Large intestine (tissue), 3 donors: Measurements from ENCODE around the gene SPOCD1. TPM values are rescaled to one million over a fixed set of nuclear protein-coding genes. Genes with fewer than 3 reads are reported as not detected.

Source experiments
- DNase-seq, 2 donors: peaks; one replicate each; pipeline versions ENCODE4 v3.0.0 to v3.0.0-alpha.2; 2013
- H3K27ac ChIP-seq: one replicate; pipeline ENCODE4 v1.5.1; 2013; ENCODE audit warnings: low read length
- H3K27me3 ChIP-seq: 2 replicates; pipeline ENCODE4 v1.6.1; 2013; ENCODE audit warnings: low read length; ENCODE audit not compliant: control insufficient read depth, insufficient read depth
- H3K36me3 ChIP-seq: 2 replicates; pipeline ENCODE4 v1.6.1; 2013; ENCODE audit warnings: low read length; ENCODE audit not compliant: control insufficient read depth, insufficient read depth
- H3K4me1 ChIP-seq: one replicate; pipeline ENCODE4 v1.6.1; 2013; ENCODE audit warnings: low read length; ENCODE audit not compliant: control insufficient read depth, insufficient read depth
- H3K4me3 ChIP-seq: one replicate; pipeline ENCODE4 v1.5.1; 2013; ENCODE audit warnings: low read length
- H3K9me3 ChIP-seq: one replicate; pipeline ENCODE4 v1.6.1; 2013; ENCODE audit warnings: mild to moderate bottlenecking, low read depth, low read length, moderate library complexity; ENCODE audit not compliant: control insufficient read depth
- WGBS: methylation state at CpG from one replicate; pipeline ENCODE4 v1.1.5; 2013; ENCODE audit warnings: low lambda C conversion rate; ENCODE audit not compliant: insufficient coverage; 5-methylcytosine and 5-hydroxymethylcytosine counted together
- polyA plus RNA-seq: library from polyadenylated mRNA; unstranded; fragments of 120-200 nt; gene quantifications from one replicate; pipeline ENCODE4 v1.2.1, GENCODE V29; 2013

The SPOCD1 gene
- polyA plus RNA-seq, 1 donor = 1.2 TPM

DNA sequence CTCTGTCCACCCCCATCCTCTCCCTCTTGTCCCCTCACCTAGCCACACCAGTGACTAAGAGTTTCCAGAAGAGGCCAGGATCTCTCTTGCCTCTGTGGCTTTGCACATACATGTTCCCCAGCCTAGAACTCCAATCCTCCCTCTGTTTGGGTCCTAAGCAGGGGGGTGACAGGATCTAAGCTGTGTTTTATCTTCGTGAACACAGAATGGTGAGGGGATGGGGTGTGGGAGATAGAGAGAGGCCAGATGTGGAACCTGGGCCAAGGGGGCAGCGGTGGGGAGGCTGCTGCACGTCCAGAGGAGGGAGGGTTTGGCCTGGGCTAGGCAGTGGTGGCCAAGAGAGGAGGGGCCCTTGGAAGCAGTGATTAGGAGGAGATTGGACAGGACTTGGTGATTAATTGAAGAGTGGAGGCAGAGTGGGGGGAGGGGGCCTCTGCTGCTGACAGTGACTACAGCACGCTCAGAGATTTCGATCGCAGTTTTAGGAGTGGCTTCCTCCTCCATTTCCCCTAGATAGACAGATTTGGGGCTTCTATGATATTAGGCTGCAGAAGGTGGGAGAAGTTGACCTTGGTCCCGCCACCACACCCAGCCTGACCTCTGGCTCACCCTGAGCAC, 34.6 kb downstream of the SPOCD1 start:
- Histone ChIP-seq H3K4me3 (no peak overlapping the region), H3K9me3 (no peaks in the 10 kb centered on the region), H3K27me3 (peaks cover 6% of the 10 kb centered on the region), H3K36me3 (no peaks in the 10 kb centered on the region), H3K4me1 (peaks cover 17% of the 10 kb centered on the region), H3K27ac (no peak overlapping the region)
- no CpG with 5 or more reads among the region's 7 CpGs for WGBS
- DNase-seq = peak in 1 of 2 donors; percentile 24

DNA sequence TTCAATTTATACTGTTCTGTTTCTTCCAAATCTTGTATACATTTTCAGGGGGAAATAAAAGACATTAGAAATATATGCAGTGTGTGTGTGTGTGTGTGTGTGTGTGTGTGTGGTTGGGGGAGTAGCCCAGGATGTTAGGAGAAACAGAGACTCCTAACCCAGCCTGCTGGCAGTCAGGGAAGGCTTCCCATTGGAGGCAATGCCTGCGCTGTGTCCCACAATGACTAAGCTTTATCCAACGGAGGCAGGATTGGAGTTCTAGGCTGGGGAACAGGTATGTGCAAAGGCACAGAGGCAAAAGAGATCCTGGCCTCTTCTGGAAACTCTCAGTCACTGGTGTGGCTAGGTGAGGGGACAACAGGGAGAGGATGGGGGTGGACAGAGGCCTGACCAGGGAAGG, 35.2 kb downstream of the SPOCD1 start:
- WGBS = no CpG with 5 or more reads among the region's 2 CpGs
- Histone ChIP-seq H3K36me3 (no peaks in the 10 kb centered on the region), H3K4me1 (peaks cover 17% of the 10 kb centered on the region), H3K27ac (no peak overlapping the region), H3K9me3 (no peaks in the 10 kb centered on the region), H3K27me3 (peaks cover 10% of the 10 kb centered on the region), H3K4me3 (no peak overlapping the region)
- DNase-seq = no peak

DNA sequence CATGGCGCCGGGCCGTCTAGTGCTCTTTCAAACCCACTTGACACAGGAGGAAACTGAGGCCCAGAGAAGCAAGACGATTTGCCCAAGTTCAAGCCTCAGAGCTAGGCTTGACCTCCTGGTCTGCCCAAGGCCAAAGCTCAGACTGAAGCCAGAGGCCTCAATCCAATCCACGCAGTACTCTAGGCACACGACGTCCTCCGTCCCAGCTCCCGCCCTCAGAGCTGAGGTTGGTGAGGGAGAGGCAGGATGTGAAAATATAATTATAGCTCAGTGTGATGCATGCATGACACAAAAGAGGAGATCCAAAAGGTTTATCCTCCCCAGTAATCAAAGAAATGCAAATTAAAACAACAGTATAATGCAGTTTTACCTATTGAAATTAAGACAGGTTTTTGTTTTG, 36.1 kb downstream of the SPOCD1 start:
- no peaks in the 10 kb centered on the region for H3K36me3 ChIP-seq
- WGBS = no CpG with 5 or more reads among the region's 9 CpGs
- H3K9me3 ChIP-seq = no peaks in the 10 kb centered on the region
- H3K4me3 ChIP-seq = no peak overlapping the region
- peaks cover 17% of the 10 kb centered on the region for H3K4me1 ChIP-seq
- peaks cover 20% of the 10 kb centered on the region for H3K27me3 ChIP-seq
- no peak overlapping the region for H3K27ac ChIP-seq
- DNase-seq = no peak

DNA sequence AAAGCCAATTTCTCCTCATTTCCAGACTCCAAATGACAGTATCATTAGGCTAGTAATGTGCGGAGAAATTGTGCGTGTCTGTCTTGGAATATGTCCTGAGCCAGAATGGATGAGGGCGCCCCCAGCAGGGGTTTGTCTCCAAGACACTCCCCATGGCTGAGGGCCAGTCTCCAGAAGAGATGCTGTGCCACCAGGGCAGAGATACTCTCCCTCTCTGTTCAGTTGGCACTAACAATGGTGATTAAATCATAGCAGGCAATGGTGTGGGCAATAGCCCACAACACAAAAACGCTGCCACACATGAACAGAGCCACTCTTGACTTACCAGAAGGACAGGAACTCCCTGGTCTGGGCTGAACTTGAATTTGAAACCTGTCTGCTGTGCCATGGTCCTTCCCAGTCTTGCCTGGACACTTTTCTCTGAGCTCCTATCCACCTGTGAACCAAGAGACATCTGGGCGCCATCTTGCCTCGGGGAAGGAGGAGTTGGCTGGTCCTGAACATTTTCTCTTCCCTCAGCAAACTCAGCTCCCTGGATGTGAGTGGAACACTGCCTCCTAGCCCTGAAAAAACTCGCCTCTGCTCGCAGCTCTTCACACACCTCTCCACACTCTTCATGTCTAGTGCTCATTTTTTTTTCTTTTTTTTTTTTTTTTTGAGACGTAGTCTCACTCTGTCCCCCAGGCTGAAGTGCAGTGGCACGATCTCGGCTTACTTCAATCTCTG, 36.9 kb downstream of the SPOCD1 start:
- no peak overlapping the region for H3K27ac ChIP-seq

DNA sequence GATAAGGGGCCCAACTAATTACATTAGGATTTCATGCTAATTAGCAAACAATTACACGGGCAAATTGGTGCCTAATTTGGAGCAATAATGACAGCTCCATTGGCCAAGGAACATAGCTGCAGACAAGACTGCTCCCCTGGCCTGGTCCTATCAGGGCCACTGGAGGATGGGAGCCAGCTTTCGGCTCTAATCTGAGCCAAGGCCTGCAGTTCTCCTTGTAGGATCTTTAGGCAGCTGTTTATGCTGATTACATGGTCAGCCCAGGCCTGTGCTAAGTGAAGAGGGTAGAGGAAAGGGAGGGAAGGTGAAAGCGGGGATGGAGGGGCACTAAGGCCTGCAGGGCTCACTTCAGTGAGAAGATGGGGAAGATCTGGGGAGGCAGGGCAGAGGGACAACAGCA, 39.3 kb downstream of the SPOCD1 start:
- H3K27ac ChIP-seq = no peak overlapping the region
- H3K4me3 ChIP-seq = no peak overlapping the region
- peaks cover 10% of the 10 kb centered on the region for H3K9me3 ChIP-seq
- no peak for DNase-seq
- H3K4me1 ChIP-seq = peaks cover 18% of the 10 kb centered on the region
- H3K27me3 ChIP-seq = peaks cover 51% of the 10 kb centered on the region
- no peaks in the 10 kb centered on the region for H3K36me3 ChIP-seq
- WGBS = no CpG with 5 or more reads among the region's 3 CpGs

More for the DNA sequence above, 36.9 kb downstream of the SPOCD1 start:
- H3K36me3 ChIP-seq = no peaks in the 10 kb centered on the region
- peaks cover 17% of the 10 kb centered on the region for H3K4me1 ChIP-seq
- no peak for DNase-seq
- no CpG with 5 or more reads among the region's 11 CpGs for WGBS
- H3K27me3 ChIP-seq = peaks cover 27% of the 10 kb centered on the region
- no peak overlapping the region for H3K4me3 ChIP-seq
- H3K9me3 ChIP-seq = no peaks in the 10 kb centered on the region

DNA sequence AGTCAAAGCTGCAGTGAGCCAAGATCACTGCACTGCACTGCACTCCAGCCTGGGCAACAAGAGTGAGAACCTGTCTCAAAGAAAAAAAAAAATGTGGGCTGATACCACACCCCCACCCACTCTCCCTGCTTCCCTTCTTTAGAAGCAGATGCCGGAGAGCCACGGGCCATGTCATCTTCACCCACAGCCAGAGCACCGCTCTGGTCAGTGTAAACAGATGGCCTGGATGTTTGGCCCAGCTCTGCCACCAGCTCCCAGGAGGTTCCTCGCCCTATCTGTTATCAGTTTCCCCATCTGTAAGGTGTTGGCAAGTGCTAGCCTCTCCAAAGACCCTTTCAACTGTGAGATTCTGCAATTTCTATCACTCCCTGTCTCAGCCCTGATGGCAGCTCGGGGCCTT, 39.8 kb downstream of the SPOCD1 start:
- Histone ChIP-seq H3K4me3 (no peak overlapping the region), H3K9me3 (peaks cover 10% of the 10 kb centered on the region), H3K4me1 (peaks cover 13% of the 10 kb centered on the region), H3K27ac (no peak overlapping the region), H3K36me3 (no peaks in the 10 kb centered on the region), H3K27me3 (peaks cover 55% of the 10 kb centered on the region)
- 100% methylated on average over 1 of the region's 5 CpGs for WGBS
- DNase-seq = no peak

DNA sequence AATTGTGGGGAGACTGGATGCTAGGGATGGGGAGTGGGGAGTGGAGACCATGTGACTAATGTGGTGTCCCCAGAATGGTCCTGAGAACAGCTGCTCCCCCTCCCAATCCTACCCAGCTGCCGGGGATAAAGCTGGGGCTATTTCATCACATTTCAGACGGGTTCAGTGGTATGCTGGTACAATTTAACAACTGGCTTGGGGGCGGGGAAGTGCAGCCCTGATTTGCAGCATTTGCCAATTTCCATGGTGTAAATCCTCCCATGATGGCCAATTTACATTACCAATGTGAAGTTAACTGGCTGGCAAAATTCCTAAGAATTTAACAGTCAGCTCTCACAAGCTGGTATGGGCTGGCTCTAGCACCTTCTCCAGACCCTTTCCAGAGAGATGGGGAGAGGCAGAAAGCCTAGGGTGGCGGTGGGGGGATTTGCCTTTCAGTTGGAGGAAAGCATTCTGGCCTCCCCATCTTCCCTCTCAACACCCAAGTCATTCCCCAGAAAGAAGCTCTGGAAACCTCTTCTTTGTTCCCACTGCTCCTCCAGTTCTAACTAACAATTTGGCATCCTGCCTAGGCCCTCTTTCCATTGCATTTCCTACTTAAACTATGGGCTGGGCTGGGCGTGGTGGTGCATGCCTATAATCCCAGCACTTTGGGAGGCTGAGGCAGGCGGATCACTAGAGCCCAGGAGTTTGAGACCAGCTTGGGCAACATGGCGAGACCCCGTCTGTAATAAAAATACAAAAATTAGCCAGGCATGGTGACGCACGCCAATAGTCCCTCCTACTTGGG, 40.4 kb downstream of the SPOCD1 start:
- H3K4me3 ChIP-seq = no peak overlapping the region
- H3K27me3 ChIP-seq = peaks cover 55% of the 10 kb centered on the region
- H3K9me3 ChIP-seq = peaks cover 10% of the 10 kb centered on the region
- peaks cover 13% of the 10 kb centered on the region for H3K4me1 ChIP-seq
- WGBS = no CpG with 5 or more reads among the region's 10 CpGs
- DNase-seq = no peak
- no peak overlapping the region for H3K27ac ChIP-seq
- no peaks in the 10 kb centered on the region for H3K36me3 ChIP-seq

DNA sequence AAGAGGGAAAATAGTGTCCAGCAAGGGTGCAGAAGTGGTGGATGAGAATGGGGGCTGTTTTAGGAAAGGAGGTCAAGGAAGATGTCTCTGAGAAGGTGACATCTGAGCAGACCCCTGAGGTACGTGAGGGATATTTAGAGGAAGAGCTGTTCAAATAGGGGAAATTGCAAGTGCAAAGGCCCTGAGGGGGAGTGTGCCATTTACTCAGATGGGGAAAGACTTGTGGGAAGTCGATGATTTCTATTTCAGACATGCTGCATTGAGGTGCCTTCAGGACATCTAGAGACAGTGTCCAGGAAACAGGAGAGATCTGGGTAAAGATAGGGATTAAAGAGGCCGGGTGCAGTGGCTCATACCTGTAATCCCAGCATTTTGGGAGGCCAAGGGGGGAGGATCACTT, 41.3 kb downstream of the SPOCD1 start:
- DNase-seq = no peak
- peaks cover 10% of the 10 kb centered on the region for H3K9me3 ChIP-seq
- H3K27me3 ChIP-seq = peaks cover 55% of the 10 kb centered on the region
- H3K4me3 ChIP-seq = no peak overlapping the region
- no peaks in the 10 kb centered on the region for H3K36me3 ChIP-seq
- 100% methylated on average over 1 of the region's 3 CpGs for WGBS
- no peak overlapping the region for H3K27ac ChIP-seq
- peaks cover 18% of the 10 kb centered on the region for H3K4me1 ChIP-seq

DNA sequence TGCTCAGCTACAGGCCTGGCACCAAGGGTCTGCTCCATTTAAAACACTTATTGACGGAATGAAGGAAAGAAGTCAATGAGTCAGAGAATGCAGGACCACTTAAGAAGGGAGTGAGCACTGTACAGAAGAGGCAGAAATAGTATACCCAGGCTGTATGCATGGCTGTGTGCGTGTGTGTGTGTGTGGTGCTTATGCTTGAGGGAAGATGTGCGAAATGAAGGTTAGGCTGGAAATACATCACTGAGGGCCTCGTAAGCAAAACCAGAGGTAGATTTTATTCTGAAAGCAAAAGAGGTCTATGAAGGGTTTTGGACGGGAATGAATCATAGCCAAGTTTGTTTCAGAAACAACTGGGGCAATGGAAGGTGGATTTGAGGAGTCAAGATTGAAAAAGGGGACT, 42.0 kb downstream of the SPOCD1 start:
- H3K9me3 ChIP-seq = peaks cover 10% of the 10 kb centered on the region
- no CpG with 5 or more reads among the region's 5 CpGs for WGBS
- DNase-seq = no peak
- no peaks in the 10 kb centered on the region for H3K36me3 ChIP-seq
- no peak overlapping the region for H3K4me3 ChIP-seq
- no peak overlapping the region for H3K27ac ChIP-seq
- peaks cover 23% of the 10 kb centered on the region for H3K4me1 ChIP-seq
- peaks cover 55% of the 10 kb centered on the region for H3K27me3 ChIP-seq

DNA sequence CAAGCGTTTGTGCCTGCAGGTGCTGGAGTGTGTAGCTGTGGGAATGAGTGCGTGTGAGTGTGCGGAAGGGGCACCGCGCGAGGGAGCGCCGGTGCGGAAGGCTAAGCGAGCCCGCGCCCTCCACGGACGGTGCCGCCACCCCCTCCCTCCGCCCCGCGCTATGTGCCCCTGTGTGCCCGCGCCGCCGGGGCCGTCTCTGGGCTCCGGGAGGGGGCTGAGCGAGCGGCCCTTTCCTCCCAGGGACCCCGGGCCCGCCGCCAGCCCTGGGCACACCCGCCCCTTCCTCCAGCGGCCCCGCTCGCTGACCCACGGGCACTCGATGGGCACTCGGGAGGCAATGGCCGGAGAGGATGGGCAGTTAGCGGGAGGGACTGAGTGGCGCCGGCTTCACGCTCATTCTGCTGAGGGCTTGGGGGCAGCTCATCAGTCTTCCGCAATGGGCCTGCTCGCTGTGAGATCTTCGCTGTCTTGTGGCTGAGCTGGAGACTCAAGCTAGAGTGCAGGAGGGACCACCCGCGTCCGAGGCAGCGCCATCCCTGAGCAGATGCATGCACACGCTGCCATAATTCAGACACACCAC, 43.1 kb downstream of the SPOCD1 start:
- no CpG with 5 or more reads among the region's 49 CpGs for WGBS
- Histone ChIP-seq H3K36me3 (no peaks in the 10 kb centered on the region), H3K9me3 (peaks cover 10% of the 10 kb centered on the region), H3K4me1 (peaks cover 32% of the 10 kb centered on the region), H3K4me3 (peak overlapping the region; percentile 29), H3K27ac (no peak overlapping the region), H3K27me3 (peaks cover 53% of the 10 kb centered on the region)
- DNase-seq = no peak
